Loucy (cell line): ENCODE measurements around the gene HIVEP1.

ENCODE experiments used
- EZH2phosphoT487 ChIP-seq: fragments of 200-600 bp; IDR thresholded peaks from 2 replicates; pipeline ENCODE4 v1.6.1; 2018; ENCODE audit warnings: antibody characterized with exemption, mild to moderate bottlenecking, moderate library complexity, borderline replicate concordance
- TF ChIP-seq, protein P1 (sequence below): fragments of 200-600 bp; sonication (generic); conservative IDR thresholded peaks from 2 replicates; pipeline ENCODE4 v1.5.1; 2014; ENCODE audit warnings: mild to moderate bottlenecking, antibody characterized with exemption, low read length

- TF ChIP-seq, protein P1, sequence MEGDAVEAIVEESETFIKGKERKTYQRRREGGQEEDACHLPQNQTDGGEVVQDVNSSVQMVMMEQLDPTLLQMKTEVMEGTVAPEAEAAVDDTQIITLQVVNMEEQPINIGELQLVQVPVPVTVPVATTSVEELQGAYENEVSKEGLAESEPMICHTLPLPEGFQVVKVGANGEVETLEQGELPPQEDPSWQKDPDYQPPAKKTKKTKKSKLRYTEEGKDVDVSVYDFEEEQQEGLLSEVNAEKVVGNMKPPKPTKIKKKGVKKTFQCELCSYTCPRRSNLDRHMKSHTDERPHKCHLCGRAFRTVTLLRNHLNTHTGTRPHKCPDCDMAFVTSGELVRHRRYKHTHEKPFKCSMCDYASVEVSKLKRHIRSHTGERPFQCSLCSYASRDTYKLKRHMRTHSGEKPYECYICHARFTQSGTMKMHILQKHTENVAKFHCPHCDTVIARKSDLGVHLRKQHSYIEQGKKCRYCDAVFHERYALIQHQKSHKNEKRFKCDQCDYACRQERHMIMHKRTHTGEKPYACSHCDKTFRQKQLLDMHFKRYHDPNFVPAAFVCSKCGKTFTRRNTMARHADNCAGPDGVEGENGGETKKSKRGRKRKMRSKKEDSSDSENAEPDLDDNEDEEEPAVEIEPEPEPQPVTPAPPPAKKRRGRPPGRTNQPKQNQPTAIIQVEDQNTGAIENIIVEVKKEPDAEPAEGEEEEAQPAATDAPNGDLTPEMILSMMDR = no peak
- TF ChIP-seq EZH2phosphoT487 = no peak
Observed at GRCh38 chr6:12208190-12208589, 196.1 kb downstream of the HIVEP1 start.
